ENCODE results near the gene RPL10. TPM values are rescaled to one million over a fixed set of nuclear protein-coding genes. Genes with fewer than 3 reads are reported as not detected.
A peak's percentile ranks its signal among the peaks of the same experiment; 100 is the strongest.

The RPL10 gene
- total and polyA plus RNA-seq, 7 experiments from 2014 or later: 2,926 to 7,439 (median 5,067) TPM

- DNase-seq (no peak), ATAC-seq (no peak)
- Mint-ChIP-seq H3K9me3 (peaks cover 0 to 3% (median 0%) of the 10 kb centered on the region in 11 donors), H3K27me3 (no peaks in the 10 kb centered on the region), H3K36me3 (peaks cover 0 to 8% (median 0%) of the 10 kb centered on the region in 5 donors), H3K4me3 (no peak overlapping the region), H3K27ac (peak overlapping the region in 1 of 9 donors; percentile 75), H3K4me1 (peaks cover 7 to 31% (median 21%) of the 10 kb centered on the region in 7 donors)
- intact Hi-C loops (cut with micrococcal nuclease): loop anchor here in 1 of 2 donors (5.0 kb wide), 1 partner anchor 37 kb away; the partner anchor contains the start of gene RPL10
- Histone ChIP-seq H3K27ac (ENCODE audit: low read depth, low read length) (no peak overlapping the region), H3K4me3 (ENCODE audit: low read length) (no peak overlapping the region), H3K4me1 (ENCODE audit: control insufficient read depth in 2 of 2, insufficient read depth in 2 of 2, low read length in 2 of 2) (peaks cover 0 to 2% of the 10 kb centered on the region in 2 donors), H3K9me3 (ENCODE audit: control insufficient read depth in 2 of 3, low read length in 3 of 3) (no peaks in the 10 kb centered on the region), H3K27me3 (ENCODE audit: control insufficient read depth in 2 of 2, insufficient read depth in 2 of 2, low read length in 2 of 2) (no peaks in the 10 kb centered on the region), H3K36me3 (ENCODE audit: control insufficient read depth in 2 of 3, insufficient read depth in 3 of 3, low read length in 3 of 3) (peaks cover 0 to 25% (median 0%) of the 10 kb centered on the region in 3 experiments)
- CTCF ChIA-PET: interaction anchor here (0.6 kb wide), 1 partner anchor 72 kb away, joined by 4 read pairs; no protein-coding TSS in a partner anchor
- POLR2A ChIA-PET: interaction anchor here (1.4 kb wide), 2 partner anchors 11 to 22 kb away, joined by 3 to 5 read pairs; no protein-coding TSS in a partner anchor
Measured at GRCh38 chrX:154434394-154435168, 36.4 kb downstream of the RPL10 start.

- Mint-ChIP-seq H3K9me3 (peaks cover 0 to 5% (median 0%) of the 10 kb centered on the region in 11 donors), H3K4me3 (no peak overlapping the region), H3K27me3 (no peaks in the 10 kb centered on the region), H3K36me3 (peaks cover 0 to 8% (median 0%) of the 10 kb centered on the region in 5 donors), H3K4me1 (peaks cover 7 to 28% (median 17%) of the 10 kb centered on the region in 7 donors), H3K27ac (peak overlapping the region in 3 of 9 donors; percentile 3 to 91 (median 22))
- no peak overlapping the region for H3K4me3 ChIP-seq (ENCODE audit: low read length)
- H3K36me3 ChIP-seq (ENCODE audit: control insufficient read depth in 2 of 3, insufficient read depth in 3 of 3, low read length in 3 of 3): peaks cover 0 to 28% (median 0%) of the 10 kb centered on the region in 3 experiments
- CTCF ChIA-PET: no interaction called here
- intact Hi-C loops (cut with micrococcal nuclease): loop anchor here in 1 of 2 donors (5.0 kb wide), 1 partner anchor 38 kb away; the partner anchor contains the start of gene RPL10
- DNase-seq (no peak), ATAC-seq (no peak)
- H3K9me3 ChIP-seq (ENCODE audit: control insufficient read depth in 2 of 3, low read length in 3 of 3): no peaks in the 10 kb centered on the region
- POLR2A ChIA-PET: interaction anchor here (1.0 to 2.0 kb wide), 6 partner anchors 10 to 52 kb away, joined by 3 to 9 read pairs (median 4); partner anchors contain the start of gene RPL10
- H3K27ac ChIP-seq (ENCODE audit: low read depth, low read length): peak overlapping the region; percentile 85
- H3K27me3 ChIP-seq (ENCODE audit: control insufficient read depth in 2 of 2, insufficient read depth in 2 of 2, low read length in 2 of 2): no peaks in the 10 kb centered on the region
- no peaks in the 10 kb centered on the region for H3K4me1 ChIP-seq (ENCODE audit: control insufficient read depth in 2 of 2, insufficient read depth in 2 of 2, low read length in 2 of 2)
Measured at GRCh38 chrX:154435171-154435733, 37.1 kb downstream of the RPL10 start.

- intact Hi-C loops (cut with micrococcal nuclease): loop anchor here (1.0 to 5.0 kb wide), 7 partner anchors 8 to 80 kb away; partner anchors contain the start of genes ATP6AP1 (in 2 of the 2), FAM3A (in 1 of the 2), LAGE3 (in 1 of the 2) and PLXNA3 (in 1 of the 2)
- H3K36me3 ChIP-seq (ENCODE audit: control insufficient read depth in 2 of 3, insufficient read depth in 3 of 3, low read length in 3 of 3): peaks cover 0 to 29% (median 0%) of the 10 kb centered on the region in 3 experiments
- Mint-ChIP-seq H3K27me3 (no peaks in the 10 kb centered on the region), H3K4me1 (peaks cover 0 to 32% (median 12%) of the 10 kb centered on the region in 7 donors), H3K9me3 (peaks cover 0 to 5% (median 0%) of the 10 kb centered on the region in 11 donors), H3K36me3 (peaks cover 0 to 3% (median 0%) of the 10 kb centered on the region in 5 donors), H3K4me3 (peak overlapping the region; percentile 66 to 88 (median 80)), H3K27ac (peak overlapping the region; percentile 51 to 97 (median 91))
- H3K27me3 ChIP-seq (ENCODE audit: control insufficient read depth in 2 of 2, insufficient read depth in 2 of 2, low read length in 2 of 2): no peaks in the 10 kb centered on the region
- ATAC-seq (peak; percentile 88), DNase-seq (peak in 4 of 9 donors; percentile 30 to 61 (median 50))
- no peaks in the 10 kb centered on the region for H3K4me1 ChIP-seq (ENCODE audit: control insufficient read depth in 2 of 2, insufficient read depth in 2 of 2, low read length in 2 of 2)
- ChIA-PET CTCF (no interaction called here), POLR2A (interaction anchor here (0.5 to 2.0 kb wide), 6 partner anchors 22 to 78 kb away, joined by 3 to 9 read pairs (median 3); partner anchors contain the start of gene RPL10)
- H3K9me3 ChIP-seq (ENCODE audit: control insufficient read depth in 2 of 3, low read length in 3 of 3): no peaks in the 10 kb centered on the region
- H3K4me3 ChIP-seq (ENCODE audit: low read length): peak overlapping the region; percentile 46
- peak overlapping the region; percentile 85 for H3K27ac ChIP-seq (ENCODE audit: low read depth, low read length)
Measured at GRCh38 chrX:154436374-154436982, 38.3 kb downstream of the RPL10 start.

- Mint-ChIP-seq H3K4me1 (peaks cover 0 to 36% (median 17%) of the 10 kb centered on the region in 7 donors), H3K9me3 (peaks cover 0 to 5% (median 0%) of the 10 kb centered on the region in 11 donors), H3K36me3 (peaks cover 0 to 3% (median 0%) of the 10 kb centered on the region in 5 donors), H3K27ac (peak within 1 kb of the TSS; percentile 82 to 97 (median 91)), H3K27me3 (no peaks in the 10 kb centered on the region), H3K4me3 (peak within 1 kb of the TSS; percentile 75 to 90 (median 86))
- intact Hi-C loops (cut with micrococcal nuclease): loop anchor here (1.0 to 5.0 kb wide), 7 partner anchors 9 to 80 kb away; partner anchors contain the start of genes ATP6AP1 (in 2 of the 2), FAM3A (in 1 of the 2), LAGE3 (in 1 of the 2) and PLXNA3 (in 1 of the 2)
- POLR2A ChIA-PET: interaction anchor here (1.1 to 2.0 kb wide), 2 partner anchors 39 to 78 kb away, joined by 3 to 9 read pairs; partner anchors contain the start of gene RPL10
- CTCF ChIA-PET: no interaction called here
- Histone ChIP-seq H3K27ac (ENCODE audit: low read depth, low read length) (peak within 1 kb of the TSS; percentile 85), H3K4me1 (ENCODE audit: control insufficient read depth in 2 of 2, insufficient read depth in 2 of 2, low read length in 2 of 2) (no peaks in the 10 kb centered on the region), H3K27me3 (ENCODE audit: control insufficient read depth in 2 of 2, insufficient read depth in 2 of 2, low read length in 2 of 2) (no peaks in the 10 kb centered on the region), H3K9me3 (ENCODE audit: control insufficient read depth in 2 of 3, low read length in 3 of 3) (no peaks in the 10 kb centered on the region), H3K36me3 (ENCODE audit: control insufficient read depth in 2 of 3, insufficient read depth in 3 of 3, low read length in 3 of 3) (peaks cover 0 to 30% (median 0%) of the 10 kb centered on the region in 3 experiments), H3K4me3 (ENCODE audit: low read length) (peak within 1 kb of the TSS; percentile 48)
- peak; percentile 82 for ATAC-seq
- peak; percentile 39 to 72 (median 62) for DNase-seq
Measured at GRCh38 chrX:154436983-154437752, 39.0 kb downstream of the RPL10 start, which contains the start of gene GDI1. GDI1 (plus strand) TSS chrX:154437154; CDS start chrX:154437255, 101 bp downstream.

- ChIA-PET POLR2A (interaction anchor here (0.5 to 1.4 kb wide), 5 partner anchors 9 to 71 kb away, joined by 3 to 7 read pairs (median 3); partner anchors contain the start of genes ATP6AP1 and RPL10), CTCF (no interaction called here)
- Mint-ChIP-seq H3K36me3 (peaks cover 0 to 3% (median 0%) of the 10 kb centered on the region in 5 donors), H3K27me3 (no peaks in the 10 kb centered on the region), H3K4me3 (peak overlapping the region; percentile 75 to 90 (median 86)), H3K27ac (peak overlapping the region; percentile 61 to 93 (median 84)), H3K4me1 (peaks cover 0 to 40% (median 18%) of the 10 kb centered on the region in 7 donors), H3K9me3 (peaks cover 0 to 5% (median 0%) of the 10 kb centered on the region in 11 donors)
- Histone ChIP-seq H3K27ac (ENCODE audit: low read depth, low read length) (peak overlapping the region; percentile 74), H3K27me3 (ENCODE audit: control insufficient read depth in 2 of 2, insufficient read depth in 2 of 2, low read length in 2 of 2) (no peaks in the 10 kb centered on the region), H3K4me3 (ENCODE audit: low read length) (peak overlapping the region; percentile 30), H3K36me3 (ENCODE audit: control insufficient read depth in 2 of 3, insufficient read depth in 3 of 3, low read length in 3 of 3) (peaks cover 0 to 26% (median 0%) of the 10 kb centered on the region in 3 experiments), H3K9me3 (ENCODE audit: control insufficient read depth in 2 of 3, low read length in 3 of 3) (no peaks in the 10 kb centered on the region), H3K4me1 (ENCODE audit: control insufficient read depth in 2 of 2, insufficient read depth in 2 of 2, low read length in 2 of 2) (peaks cover 0 to 1% of the 10 kb centered on the region in 2 donors)
- ATAC-seq: no peak
- intact Hi-C loops (cut with micrococcal nuclease): loop anchor here (2.0 to 5.0 kb wide), 5 partner anchors 21 to 79 kb away; partner anchors contain the start of genes FAM3A (in 1 of the 2), LAGE3 (in 1 of the 2), PLXNA3 (in 1 of the 2) and RPL10 (in 1 of the 2)
- DNase-seq: no peak
Measured at GRCh38 chrX:154437971-154438893, 40.1 kb downstream of the RPL10 start.
